GM20000 (cell line): ENCODE measurements around the gene SIRPD.
A peak's percentile ranks its signal among the peaks of the same experiment; 100 is the strongest.

Experiments used
- DNase-seq: peaks from one replicate; pipeline ENCODE4 v3.0.0; 2012; ENCODE audit warnings: low spot score
- CTCF ChIP-seq: IDR thresholded peaks from 2 replicates; pipeline ENCODE4 v1.5.1; 2012; ENCODE audit warnings: mild to moderate bottlenecking, control low read depth; ENCODE audit errors: extremely low read depth, missing control alignments

SIRPD gene

GRCh38 chr20:1563598-1563997 is 6.1 kb upstream of the SIRPD start:
- no peak for TF ChIP-seq CTCF
- DNase-seq: no peak

DNA sequence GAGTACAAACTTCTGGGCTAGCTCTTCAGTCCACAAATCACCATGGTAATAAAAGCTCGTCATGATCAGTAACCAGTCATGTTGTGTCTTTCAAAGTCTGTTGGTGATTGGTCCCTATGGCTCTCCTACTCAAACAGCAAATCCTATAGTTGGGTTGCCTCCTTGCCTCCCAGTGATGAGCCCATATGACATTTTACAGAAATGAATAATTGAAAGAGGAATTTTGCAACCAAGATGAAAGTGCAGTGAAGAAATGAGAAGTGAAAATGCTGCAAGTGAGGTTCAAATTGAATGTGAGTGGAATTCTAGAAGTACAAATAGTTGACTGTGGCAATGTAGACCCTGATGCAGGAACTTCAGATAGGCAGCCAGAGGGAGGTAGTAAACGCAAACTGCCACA is 5.1 kb upstream of the SIRPD start:
- peak; percentile 1 for DNase-seq
- no peak for TF ChIP-seq CTCF

DNA sequence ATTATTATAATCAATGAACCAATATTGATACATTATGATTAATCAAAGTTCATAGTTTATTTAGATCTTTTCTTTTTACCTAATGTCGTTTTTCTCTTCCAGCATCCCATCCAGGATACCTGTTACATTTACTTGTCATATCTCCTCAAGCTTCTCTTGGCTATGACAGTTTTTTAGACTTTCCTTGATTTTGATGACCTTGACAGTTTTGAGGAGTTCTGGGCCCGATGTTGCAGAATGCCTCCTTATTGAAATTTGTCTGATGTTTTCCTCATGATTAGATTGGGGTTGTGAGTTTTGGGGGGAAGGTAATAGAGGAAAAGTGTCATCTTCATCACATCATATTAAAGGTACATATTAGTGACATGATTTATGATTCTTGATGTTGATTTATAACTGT is 3.8 kb upstream of the SIRPD start:
- DNase-seq: no peak

GRCh38 chr20:1555952-1556351 is 1.6 kb downstream of the SIRPD start:
- no peak for TF ChIP-seq CTCF
- DNase-seq: no peak

More for the DNA sequence above, 3.8 kb upstream of the SIRPD start:
- TF ChIP-seq CTCF: no peak

DNA sequence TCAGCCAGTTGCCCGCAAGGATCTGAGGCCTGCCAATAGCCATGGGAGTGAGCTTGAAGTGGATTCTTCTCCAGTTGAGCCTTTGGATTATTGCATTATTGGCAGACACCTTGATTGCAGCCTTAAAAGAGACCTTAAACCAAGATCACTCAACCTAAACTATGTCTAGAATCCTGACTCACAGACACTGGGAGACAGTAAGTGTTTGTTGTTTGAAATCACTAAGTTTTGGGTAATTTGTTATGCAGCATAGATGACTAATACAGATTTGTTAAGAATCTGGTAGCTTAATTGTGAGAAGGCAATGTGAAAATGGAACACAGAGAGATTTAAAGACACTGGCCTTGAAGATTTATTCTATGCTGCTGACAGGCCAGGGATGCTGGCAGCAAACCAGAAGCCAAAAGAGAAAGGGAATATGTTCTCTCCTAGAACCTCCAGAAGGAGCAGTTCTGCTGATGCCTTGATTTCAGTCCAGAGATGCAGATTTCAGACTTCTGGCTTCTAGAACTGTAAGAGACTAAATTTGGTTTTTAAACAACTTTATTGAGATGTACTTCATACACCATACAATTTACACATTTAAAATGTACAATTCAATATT is 17.6 kb downstream of the SIRPD start:
- TF ChIP-seq CTCF: no peak

GRCh38 chr20:1538655-1539054 is 18.9 kb downstream of the SIRPD start:
- no peak for DNase-seq
- TF ChIP-seq CTCF: no peak

More for the DNA sequence above, 17.6 kb downstream of the SIRPD start:
- no peak for DNase-seq

DNA sequence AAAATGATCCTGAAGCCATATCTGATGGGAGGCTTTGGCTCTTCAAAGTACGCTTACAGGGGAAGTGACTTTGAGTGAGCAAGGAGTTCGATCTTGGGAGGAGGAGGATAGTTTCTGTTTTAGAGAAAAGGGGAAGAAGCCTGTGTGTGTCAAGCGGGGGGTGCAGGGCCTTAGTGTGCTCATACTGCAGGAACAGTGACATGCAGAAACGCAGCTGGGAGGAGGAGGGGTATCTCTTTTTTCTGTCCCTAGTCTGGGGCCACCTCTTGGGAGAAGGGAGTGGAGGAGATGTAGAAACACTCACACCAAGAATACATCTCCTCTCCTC is 19.8 kb downstream of the SIRPD start:
- no peak for TF ChIP-seq CTCF
- DNase-seq: peak; percentile 31
